ENCODE measurements around the gene SORBS2. TPM values are rescaled to one million over a fixed set of nuclear protein-coding genes. Genes with fewer than 3 reads are reported as not detected.

SORBS2 gene
- total RNA-seq, 2 donors from 2014 or later, result 7.0 to 13.8 TPM

GRCh38 chr4:185801471-185801870, 10.5 kb downstream of the SORBS2 start:
- H3K9me3 Mint-ChIP-seq, result no peaks in the 10 kb centered on the region
- H3K9ac ChIP-seq (ENCODE audit: extremely low read depth, low read length, poor library complexity, severe bottlenecking), result no peak overlapping the region
- H3K27ac Mint-ChIP-seq, result no peak overlapping the region
- no peaks in the 10 kb centered on the region for H3K27me3 ChIP-seq (ENCODE audit: control insufficient read depth, insufficient read depth, low read length, poor library complexity, severe bottlenecking)
- no peak for DNase-seq
- H3K4me1 ChIP-seq (ENCODE audit: control insufficient read depth, insufficient read depth, low read length), result peaks cover 4% of the 10 kb centered on the region
- peaks cover 3% of the 10 kb centered on the region for H3K27me3 Mint-ChIP-seq (ENCODE audit: insufficient read depth)
- H3K36me3 ChIP-seq (ENCODE audit: control insufficient read depth, insufficient read depth, low read length), result no peaks in the 10 kb centered on the region
- H3K9me3 ChIP-seq (ENCODE audit: control insufficient read depth, low read length), result no peaks in the 10 kb centered on the region
- H3K36me3 Mint-ChIP-seq (ENCODE audit: low read depth), result no peaks in the 10 kb centered on the region
- H3K4me3 ChIP-seq (ENCODE audit: low read length), result no peak overlapping the region
- 96 to 97% methylated on average over 4 of the region's 4 CpGs for WGBS, 2 experiments (ENCODE audit: insufficient coverage in 1 of 2, insufficient read length in 1 of 2)
- H3K27ac ChIP-seq (ENCODE audit: low read depth, low read length), result no peak overlapping the region
- TF ChIP-seq, protein P1, sequence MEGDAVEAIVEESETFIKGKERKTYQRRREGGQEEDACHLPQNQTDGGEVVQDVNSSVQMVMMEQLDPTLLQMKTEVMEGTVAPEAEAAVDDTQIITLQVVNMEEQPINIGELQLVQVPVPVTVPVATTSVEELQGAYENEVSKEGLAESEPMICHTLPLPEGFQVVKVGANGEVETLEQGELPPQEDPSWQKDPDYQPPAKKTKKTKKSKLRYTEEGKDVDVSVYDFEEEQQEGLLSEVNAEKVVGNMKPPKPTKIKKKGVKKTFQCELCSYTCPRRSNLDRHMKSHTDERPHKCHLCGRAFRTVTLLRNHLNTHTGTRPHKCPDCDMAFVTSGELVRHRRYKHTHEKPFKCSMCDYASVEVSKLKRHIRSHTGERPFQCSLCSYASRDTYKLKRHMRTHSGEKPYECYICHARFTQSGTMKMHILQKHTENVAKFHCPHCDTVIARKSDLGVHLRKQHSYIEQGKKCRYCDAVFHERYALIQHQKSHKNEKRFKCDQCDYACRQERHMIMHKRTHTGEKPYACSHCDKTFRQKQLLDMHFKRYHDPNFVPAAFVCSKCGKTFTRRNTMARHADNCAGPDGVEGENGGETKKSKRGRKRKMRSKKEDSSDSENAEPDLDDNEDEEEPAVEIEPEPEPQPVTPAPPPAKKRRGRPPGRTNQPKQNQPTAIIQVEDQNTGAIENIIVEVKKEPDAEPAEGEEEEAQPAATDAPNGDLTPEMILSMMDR (conservative IDR thresholded peaks at IDR 0.05), result no peak
- H3K4me3 Mint-ChIP-seq, result no peak overlapping the region
- H3K4me1 Mint-ChIP-seq, result peaks cover 19% of the 10 kb centered on the region

DNA sequence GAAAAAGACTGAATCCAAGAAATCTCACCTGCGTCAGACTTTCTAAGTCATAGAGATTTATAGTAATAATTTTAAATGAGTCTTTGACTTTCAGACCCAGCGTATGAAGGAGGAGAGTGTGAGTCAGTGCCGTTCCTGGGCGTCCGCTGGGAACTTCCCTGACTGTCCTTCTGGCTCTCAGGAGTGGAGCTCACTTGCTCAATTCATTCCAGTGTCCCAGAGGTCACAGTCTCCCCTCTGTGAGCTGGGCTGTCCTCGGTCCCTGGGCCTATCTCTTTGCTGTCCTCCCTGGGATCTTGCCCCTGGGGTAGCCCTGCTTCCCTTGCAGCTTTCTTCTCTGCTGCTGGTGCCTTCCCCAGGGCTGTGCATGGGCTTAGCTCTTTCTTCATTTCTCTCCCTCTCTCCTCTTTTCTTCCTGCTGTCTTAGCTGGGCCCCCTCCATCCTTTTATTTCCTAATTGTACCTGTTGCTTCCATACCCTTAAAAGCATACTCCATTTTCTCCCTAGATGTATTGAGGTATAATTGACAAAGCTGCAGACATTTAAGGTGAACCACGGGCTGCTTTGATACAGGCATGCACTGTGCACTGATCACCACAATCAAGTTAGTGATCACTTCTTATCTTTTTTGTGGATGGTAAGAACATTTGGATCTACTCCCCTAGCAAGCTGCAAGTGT, 11.6 kb downstream of the SORBS2 start:
- TF ChIP-seq, protein P1 (conservative IDR thresholded peaks at IDR 0.05), result no peak
- Mint-ChIP-seq H3K27me3 (ENCODE audit: insufficient read depth) (peaks cover 3% of the 10 kb centered on the region), H3K9me3 (no peaks in the 10 kb centered on the region), H3K27ac (no peak overlapping the region), H3K4me3 (no peak overlapping the region), H3K36me3 (ENCODE audit: low read depth) (no peaks in the 10 kb centered on the region), H3K4me1 (peaks cover 12% of the 10 kb centered on the region)
- Histone ChIP-seq H3K27me3 (ENCODE audit: control insufficient read depth, insufficient read depth, low read length, poor library complexity, severe bottlenecking) (no peaks in the 10 kb centered on the region), H3K27ac (ENCODE audit: low read depth, low read length) (no peak overlapping the region), H3K9ac (ENCODE audit: extremely low read depth, low read length, poor library complexity, severe bottlenecking) (no peak overlapping the region), H3K9me3 (ENCODE audit: control insufficient read depth, low read length) (no peaks in the 10 kb centered on the region), H3K4me1 (ENCODE audit: control insufficient read depth, insufficient read depth, low read length) (no peaks in the 10 kb centered on the region), H3K36me3 (ENCODE audit: control insufficient read depth, insufficient read depth, low read length) (no peaks in the 10 kb centered on the region), H3K4me3 (ENCODE audit: low read length) (no peak overlapping the region)
- 90 to 97% methylated on average over 2 to 7 of the region's 7 CpGs for WGBS, 2 experiments (ENCODE audit: insufficient coverage in 1 of 2, insufficient read length in 1 of 2)
- DNase-seq, result no peak

- TF ChIP-seq, protein P1 (conservative IDR thresholded peaks at IDR 0.05), result no peak
- WGBS, 2 experiments (ENCODE audit: insufficient coverage in 1 of 2, insufficient read length in 1 of 2), result 88 to 92% methylated on average over 5 to 10 of the region's 10 CpGs
- Histone ChIP-seq H3K27ac (ENCODE audit: low read depth, low read length) (no peak overlapping the region), H3K36me3 (ENCODE audit: control insufficient read depth, insufficient read depth, low read length) (no peaks in the 10 kb centered on the region), H3K9me3 (ENCODE audit: control insufficient read depth, low read length) (no peaks in the 10 kb centered on the region), H3K4me1 (ENCODE audit: control insufficient read depth, insufficient read depth, low read length) (no peaks in the 10 kb centered on the region), H3K27me3 (ENCODE audit: control insufficient read depth, insufficient read depth, low read length, poor library complexity, severe bottlenecking) (no peaks in the 10 kb centered on the region), H3K9ac (ENCODE audit: extremely low read depth, low read length, poor library complexity, severe bottlenecking) (no peak overlapping the region), H3K4me3 (ENCODE audit: low read length) (no peak overlapping the region)
- Mint-ChIP-seq H3K4me1 (peaks cover 8% of the 10 kb centered on the region), H3K36me3 (ENCODE audit: low read depth) (no peaks in the 10 kb centered on the region), H3K4me3 (no peak overlapping the region), H3K27ac (no peak overlapping the region), H3K27me3 (ENCODE audit: insufficient read depth) (peaks cover 3% of the 10 kb centered on the region), H3K9me3 (no peaks in the 10 kb centered on the region)
- DNase-seq, result no peak
Measured at GRCh38 chr4:185799442-185799841, 12.6 kb downstream of the SORBS2 start.

Data from endodermal cell (in vitro differentiated cells).